A673 (cell line): Measurements from ENCODE around the gene NANOS3. TPM values are rescaled to one million over a fixed set of nuclear protein-coding genes. Genes with fewer than 3 reads are reported as not detected.

Source experiments
- BruUV-seq: library from RNA; stranded (reverse); fragments of 400-500 nt; replicated peaks from 2 replicates; lab custom pipeline; 2021; lab: Mats Ljungman, UMichigan
- CTCF ChIA-PET: fragments of 300-600 bp; sonication (Branson Sonifier 250); formaldehyde crosslinking; loops from one replicate; lab custom pipeline; 2022; ENCODE audit warnings: antibody characterized with exemption; lab: Charles Lee
- POLR2A ChIA-PET: fragments of 300-600 bp; sonication (Branson Sonifier 250); formaldehyde crosslinking; loops from one replicate; lab custom pipeline; 2022; ENCODE audit warnings: antibody characterized with exemption; ENCODE audit not compliant: low non-redundant PET; lab: Charles Lee
- DNase-seq: peaks from one replicate; pipeline ENCODE4 v3.0.0-alpha.2; 2015; ENCODE audit warnings: low spot score
- H3K27ac ChIP-seq: fragments of 200-600 bp; sonication (generic); 2 replicates; pipeline ENCODE4 v1.5.1; 2016; ENCODE audit warnings: mixed run types, low read depth, mild to moderate bottlenecking, mixed read lengths, antibody characterized with exemption, low read length; ENCODE audit not compliant: poor library complexity, severe bottlenecking
- H3K27me3 ChIP-seq: fragments of 200-600 bp; sonication (generic); replicated peaks from 2 replicates; pipeline ENCODE4 v1.6.1; 2017; ENCODE audit warnings: mixed run types, low read depth, mild to moderate bottlenecking, mixed read lengths, antibody characterized with exemption, low read length; ENCODE audit not compliant: insufficient read depth, poor library complexity
- H3K36me3 ChIP-seq: fragments of 200-600 bp; sonication (generic); 2 replicates; pipeline ENCODE4 v1.6.1; 2016; ENCODE audit warnings: mixed run types, mild to moderate bottlenecking, mixed read lengths, antibody characterized with exemption, low read length; ENCODE audit not compliant: insufficient read depth, poor library complexity, severe bottlenecking
- H3K4me1 ChIP-seq: fragments of 200-600 bp; sonication (generic); 2 replicates; pipeline ENCODE4 v1.6.1; 2017; ENCODE audit warnings: mixed run types, mild to moderate bottlenecking, mixed read lengths, antibody characterized with exemption, low read length; ENCODE audit not compliant: insufficient read depth, poor library complexity, severe bottlenecking
- H3K4me3 ChIP-seq: fragments of 200-600 bp; sonication (generic); 2 replicates; pipeline ENCODE4 v1.5.1; 2016; ENCODE audit warnings: low read depth, mixed run types, mild to moderate bottlenecking, mixed read lengths, low read length; ENCODE audit not compliant: poor library complexity, severe bottlenecking
- H3K9me3 ChIP-seq: fragments of 200-600 bp; sonication (generic); 2 replicates; pipeline ENCODE4 v1.6.1; 2016; ENCODE audit warnings: mixed run types, low read depth, mild to moderate bottlenecking, mixed read lengths, antibody characterized with exemption, low read length; ENCODE audit not compliant: poor library complexity, severe bottlenecking
- EZH2 ChIP-seq: fragments of 200-600 bp; sonication (generic); IDR thresholded peaks from 2 replicates; pipeline ENCODE4 v1.6.1; 2017; ENCODE audit warnings: borderline replicate concordance, low read depth, mild to moderate bottlenecking, mixed read lengths, antibody characterized with exemption, low read length; ENCODE audit not compliant: poor library complexity, severe bottlenecking
- intact Hi-C: fragments of 100-400 bp; cut with micrococcal nuclease; formaldehyde crosslinking; loops from one replicate; pipeline ENCODE4 v1.10.0; 2022; ENCODE audit not compliant: unreplicated experiment
- total RNA-seq: library from RNA; stranded (reverse); gene quantifications from 2 replicates; pipeline ENCODE4 v1.2.3, GENCODE V29; 2021
- TF ChIP-seq, protein P1 (sequence below): fragments of 300-800, 200-600 bp; sonication (generic); conservative IDR thresholded peaks from 2 replicates; pipeline ENCODE4 v1.5.1; 2017; ENCODE audit warnings: low read depth, mild to moderate bottlenecking, antibody characterized with exemption, low read length, moderate library complexity, mixed read lengths

The NANOS3 gene
- total RNA-seq, 1 experiment from 2014 or later: 4.9 TPM

DNA sequence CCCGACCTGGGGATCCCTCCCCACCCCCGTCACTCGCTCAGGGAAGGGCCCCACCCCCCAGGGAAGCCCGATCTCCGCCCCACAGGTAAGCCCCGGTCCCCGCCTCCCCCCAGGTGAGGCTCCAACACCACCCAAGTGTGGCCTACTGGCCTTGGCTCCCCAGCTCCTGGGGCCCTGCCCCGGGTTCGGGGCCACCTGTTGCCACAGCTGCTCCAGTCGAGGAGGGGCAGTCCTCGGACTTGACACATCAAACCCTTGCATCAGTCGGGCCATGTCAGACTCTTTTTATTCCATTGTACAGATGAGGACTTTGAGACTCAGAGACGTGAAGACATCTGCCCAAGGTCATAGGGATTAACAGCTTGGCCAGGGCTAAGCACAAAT, 29.6 kb downstream of the NANOS3 start:
- no peak for TF ChIP-seq EZH2
- TF ChIP-seq, protein P1, sequence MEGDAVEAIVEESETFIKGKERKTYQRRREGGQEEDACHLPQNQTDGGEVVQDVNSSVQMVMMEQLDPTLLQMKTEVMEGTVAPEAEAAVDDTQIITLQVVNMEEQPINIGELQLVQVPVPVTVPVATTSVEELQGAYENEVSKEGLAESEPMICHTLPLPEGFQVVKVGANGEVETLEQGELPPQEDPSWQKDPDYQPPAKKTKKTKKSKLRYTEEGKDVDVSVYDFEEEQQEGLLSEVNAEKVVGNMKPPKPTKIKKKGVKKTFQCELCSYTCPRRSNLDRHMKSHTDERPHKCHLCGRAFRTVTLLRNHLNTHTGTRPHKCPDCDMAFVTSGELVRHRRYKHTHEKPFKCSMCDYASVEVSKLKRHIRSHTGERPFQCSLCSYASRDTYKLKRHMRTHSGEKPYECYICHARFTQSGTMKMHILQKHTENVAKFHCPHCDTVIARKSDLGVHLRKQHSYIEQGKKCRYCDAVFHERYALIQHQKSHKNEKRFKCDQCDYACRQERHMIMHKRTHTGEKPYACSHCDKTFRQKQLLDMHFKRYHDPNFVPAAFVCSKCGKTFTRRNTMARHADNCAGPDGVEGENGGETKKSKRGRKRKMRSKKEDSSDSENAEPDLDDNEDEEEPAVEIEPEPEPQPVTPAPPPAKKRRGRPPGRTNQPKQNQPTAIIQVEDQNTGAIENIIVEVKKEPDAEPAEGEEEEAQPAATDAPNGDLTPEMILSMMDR: no peak
- POLR2A ChIA-PET: no interaction called here
- Histone ChIP-seq H3K4me1 (no peaks in the 10 kb centered on the region), H3K27me3 (no peaks in the 10 kb centered on the region), H3K36me3 (peaks cover 4% of the 10 kb centered on the region), H3K27ac (peak overlapping the region; percentile 75), H3K9me3 (no peaks in the 10 kb centered on the region), H3K4me3 (peak overlapping the region; percentile 76)
- CTCF ChIA-PET: no interaction called here
- no TSS peak for BruUV-seq
- intact Hi-C loops: no loop called here
- DNase-seq: no peak

DNA sequence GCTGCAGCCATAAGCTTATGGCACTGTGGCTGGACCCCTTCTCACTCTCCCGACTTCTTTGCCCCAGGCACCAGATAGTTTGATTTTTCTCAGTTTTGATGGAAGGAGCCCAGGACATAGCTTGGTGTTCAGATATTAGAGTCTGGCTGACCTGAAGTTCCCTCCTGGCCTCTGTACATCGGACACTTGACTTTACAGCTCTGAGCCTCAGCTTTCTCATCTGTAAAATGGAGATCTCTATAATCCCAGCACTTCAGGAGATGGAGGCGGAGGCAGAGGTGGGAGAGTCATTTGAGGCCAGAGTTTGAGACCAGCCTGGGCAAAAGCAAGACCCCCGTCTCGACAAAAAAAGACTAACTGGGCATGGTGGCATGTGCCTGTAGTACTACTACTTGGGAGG, 30.0 kb downstream of the NANOS3 start:
- Histone ChIP-seq H3K27me3 (no peaks in the 10 kb centered on the region), H3K9me3 (no peaks in the 10 kb centered on the region), H3K36me3 (peaks cover 4% of the 10 kb centered on the region), H3K4me3 (peak overlapping the region; percentile 76), H3K27ac (peak overlapping the region; percentile 75), H3K4me1 (no peaks in the 10 kb centered on the region)
- ChIA-PET CTCF (no interaction called here), POLR2A (no interaction called here)
- TF ChIP-seq, protein P1: no peak
- TF ChIP-seq EZH2: no peak
- intact Hi-C loops: no loop called here
- no peak for DNase-seq
- BruUV-seq: no TSS peak

DNA sequence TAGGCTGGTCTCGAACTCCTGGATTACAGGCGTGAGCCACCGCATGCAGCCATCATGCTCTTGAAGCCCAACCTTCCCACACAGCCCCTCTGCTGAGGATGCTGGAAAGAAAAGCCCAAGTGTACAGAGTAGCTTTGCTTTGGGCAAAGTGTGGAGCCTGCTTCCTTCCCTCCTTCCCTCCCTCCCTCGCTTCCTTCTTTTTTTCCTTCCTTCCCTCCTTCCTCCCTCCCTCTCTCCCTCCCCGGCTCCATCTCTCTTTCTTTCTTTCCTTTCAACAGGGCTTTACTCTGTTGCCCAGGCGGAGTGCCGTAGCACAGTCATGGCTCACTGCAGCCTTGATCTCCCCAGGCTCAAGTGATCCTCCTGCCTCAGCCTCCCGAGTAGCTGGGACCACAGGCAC, 31.7 kb downstream of the NANOS3 start:
- intact Hi-C loops: no loop called here
- no peak overlapping the region for H3K27ac ChIP-seq
- H3K4me1 ChIP-seq: no peaks in the 10 kb centered on the region
- CTCF ChIA-PET: no interaction called here
- H3K27me3 ChIP-seq: no peaks in the 10 kb centered on the region
- no peaks in the 10 kb centered on the region for H3K9me3 ChIP-seq
- DNase-seq: no peak
- H3K4me3 ChIP-seq: no peak overlapping the region
- peaks cover 10% of the 10 kb centered on the region for H3K36me3 ChIP-seq
- TF ChIP-seq EZH2: no peak
- TF ChIP-seq, protein P1: no peak
- no TSS peak for BruUV-seq
- POLR2A ChIA-PET: no interaction called here
